ENCODE measurements around the gene DIAPH2. TPM values are rescaled to one million over a fixed set of nuclear protein-coding genes. Genes with fewer than 3 reads are reported as not detected.

Gene DIAPH2
- total RNA-seq, 2 donors from 2014 or later, result 21.5 to 51.8 TPM

DNA sequence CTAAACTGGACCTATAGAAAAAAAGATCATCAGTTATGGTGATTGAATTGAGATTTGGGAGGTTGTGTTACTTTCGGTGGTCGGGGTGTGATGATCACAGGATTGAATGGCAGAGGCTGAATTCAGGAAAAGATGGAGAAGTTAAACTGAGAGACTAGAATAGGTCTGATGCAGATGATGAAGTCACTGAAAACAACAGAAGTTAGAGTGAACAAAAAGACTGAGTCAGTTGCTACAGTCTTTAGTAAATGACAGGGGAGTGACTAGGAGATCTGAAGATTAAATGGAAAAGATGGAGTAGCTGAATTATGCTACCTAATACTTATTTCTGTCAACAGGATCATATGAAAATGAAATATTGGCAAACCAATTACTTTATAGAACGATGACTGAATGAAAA lies 362.2 kb downstream of the DIAPH2 start:
- H3K9ac ChIP-seq (ENCODE audit: extremely low read depth, low read length, poor library complexity, severe bottlenecking), result no peak overlapping the region
- no peak overlapping the region for H3K27ac ChIP-seq (ENCODE audit: low read depth, low read length)
- H3K27me3 ChIP-seq (ENCODE audit: control insufficient read depth, insufficient read depth, low read length, poor library complexity, severe bottlenecking), result no peaks in the 10 kb centered on the region
- Mint-ChIP-seq H3K36me3 (ENCODE audit: low read depth) (no peaks in the 10 kb centered on the region), H3K27me3 (ENCODE audit: insufficient read depth) (no peaks in the 10 kb centered on the region), H3K27ac (no peak overlapping the region), H3K9me3 (no peaks in the 10 kb centered on the region), H3K4me1 (peaks cover 5% of the 10 kb centered on the region), H3K4me3 (no peak overlapping the region)
- 93% methylated on average over 3 of the region's 3 CpGs; no CpG with 5 or more reads in 1 of the 2 experiments for WGBS, 2 experiments (ENCODE audit: insufficient coverage in 1 of 2, insufficient read length in 1 of 2)
- H3K4me1 ChIP-seq (ENCODE audit: control insufficient read depth, insufficient read depth, low read length), result no peaks in the 10 kb centered on the region
- no peaks in the 10 kb centered on the region for H3K9me3 ChIP-seq (ENCODE audit: control insufficient read depth, low read length)
- H3K36me3 ChIP-seq (ENCODE audit: control insufficient read depth, insufficient read depth, low read length), result no peaks in the 10 kb centered on the region
- H3K4me3 ChIP-seq (ENCODE audit: low read length), result no peak overlapping the region
- TF ChIP-seq, protein P1, sequence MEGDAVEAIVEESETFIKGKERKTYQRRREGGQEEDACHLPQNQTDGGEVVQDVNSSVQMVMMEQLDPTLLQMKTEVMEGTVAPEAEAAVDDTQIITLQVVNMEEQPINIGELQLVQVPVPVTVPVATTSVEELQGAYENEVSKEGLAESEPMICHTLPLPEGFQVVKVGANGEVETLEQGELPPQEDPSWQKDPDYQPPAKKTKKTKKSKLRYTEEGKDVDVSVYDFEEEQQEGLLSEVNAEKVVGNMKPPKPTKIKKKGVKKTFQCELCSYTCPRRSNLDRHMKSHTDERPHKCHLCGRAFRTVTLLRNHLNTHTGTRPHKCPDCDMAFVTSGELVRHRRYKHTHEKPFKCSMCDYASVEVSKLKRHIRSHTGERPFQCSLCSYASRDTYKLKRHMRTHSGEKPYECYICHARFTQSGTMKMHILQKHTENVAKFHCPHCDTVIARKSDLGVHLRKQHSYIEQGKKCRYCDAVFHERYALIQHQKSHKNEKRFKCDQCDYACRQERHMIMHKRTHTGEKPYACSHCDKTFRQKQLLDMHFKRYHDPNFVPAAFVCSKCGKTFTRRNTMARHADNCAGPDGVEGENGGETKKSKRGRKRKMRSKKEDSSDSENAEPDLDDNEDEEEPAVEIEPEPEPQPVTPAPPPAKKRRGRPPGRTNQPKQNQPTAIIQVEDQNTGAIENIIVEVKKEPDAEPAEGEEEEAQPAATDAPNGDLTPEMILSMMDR (conservative IDR thresholded peaks at IDR 0.05), result no peak
- DNase-seq, result no peak

DNA sequence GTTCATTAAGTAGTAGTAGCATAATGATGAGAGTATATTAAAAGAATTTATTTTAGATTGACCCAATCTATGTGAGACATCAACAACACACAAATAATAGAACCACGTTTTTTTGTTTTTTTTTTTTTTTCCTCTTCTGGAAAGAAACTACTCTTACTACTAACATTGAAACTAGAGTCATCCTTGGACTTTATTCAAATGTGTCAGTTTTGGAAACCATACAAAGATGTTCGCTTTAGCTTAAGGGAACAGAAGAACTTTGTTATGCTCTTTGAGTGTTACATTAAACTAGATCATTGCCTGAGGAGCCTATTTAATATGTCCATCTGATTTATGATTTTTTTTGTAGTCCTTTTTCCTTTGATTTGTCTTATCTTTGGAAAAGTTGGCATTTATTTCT lies 365.8 kb downstream of the DIAPH2 start:
- no peaks in the 10 kb centered on the region for H3K4me1 Mint-ChIP-seq
- Histone ChIP-seq H3K9ac (ENCODE audit: extremely low read depth, low read length, poor library complexity, severe bottlenecking) (no peak overlapping the region), H3K27ac (ENCODE audit: low read depth, low read length) (no peak overlapping the region), H3K9me3 (ENCODE audit: control insufficient read depth, low read length) (no peaks in the 10 kb centered on the region), H3K36me3 (ENCODE audit: control insufficient read depth, insufficient read depth, low read length) (no peaks in the 10 kb centered on the region), H3K27me3 (ENCODE audit: control insufficient read depth, insufficient read depth, low read length, poor library complexity, severe bottlenecking) (no peaks in the 10 kb centered on the region), H3K4me3 (ENCODE audit: low read length) (no peak overlapping the region), H3K4me1 (ENCODE audit: control insufficient read depth, insufficient read depth, low read length) (no peaks in the 10 kb centered on the region)
- DNase-seq, result no peak
- H3K27me3 Mint-ChIP-seq (ENCODE audit: insufficient read depth), result no peaks in the 10 kb centered on the region
- TF ChIP-seq, protein P1 (conservative IDR thresholded peaks at IDR 0.05), result no peak
- 96% methylated on average over 2 of the region's 2 CpGs; no CpG with 5 or more reads in 1 of the 2 experiments for WGBS, 2 experiments (ENCODE audit: insufficient coverage in 1 of 2, insufficient read length in 1 of 2)
- no peaks in the 10 kb centered on the region for H3K36me3 Mint-ChIP-seq (ENCODE audit: low read depth)
- H3K4me3 Mint-ChIP-seq, result no peak overlapping the region
- no peak overlapping the region for H3K27ac Mint-ChIP-seq
- H3K9me3 Mint-ChIP-seq, result no peaks in the 10 kb centered on the region

DNA sequence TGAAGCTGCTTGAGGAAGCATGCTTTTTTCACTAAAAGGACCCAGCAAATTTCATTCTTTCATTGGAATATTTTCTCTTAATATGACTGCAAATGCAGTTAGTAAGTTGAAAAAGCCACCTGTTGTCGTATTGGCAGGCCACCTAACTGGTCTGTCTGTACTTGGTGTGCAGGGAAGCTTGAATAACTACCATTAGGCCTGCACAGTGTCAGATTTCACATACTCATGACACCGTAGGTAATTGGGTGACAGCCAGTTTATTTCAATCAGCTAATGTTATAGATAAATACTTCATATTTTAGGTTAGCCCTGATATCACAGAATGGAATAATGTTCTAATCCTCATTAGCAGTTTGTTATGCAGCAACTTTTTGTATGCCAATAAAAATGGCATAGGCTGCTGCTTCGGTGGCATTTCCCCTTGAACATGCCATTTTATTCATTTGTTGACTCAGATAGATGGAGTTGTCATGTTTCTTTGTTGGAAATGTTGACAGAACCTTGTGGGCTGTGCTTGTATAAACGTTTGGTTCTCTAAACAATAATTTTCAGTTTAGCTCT lies 372.8 kb downstream of the DIAPH2 start:
- no peaks in the 10 kb centered on the region for H3K27me3 Mint-ChIP-seq (ENCODE audit: insufficient read depth)
- Histone ChIP-seq H3K4me1 (ENCODE audit: control insufficient read depth, insufficient read depth, low read length) (no peaks in the 10 kb centered on the region), H3K9ac (ENCODE audit: extremely low read depth, low read length, poor library complexity, severe bottlenecking) (no peak overlapping the region), H3K9me3 (ENCODE audit: control insufficient read depth, low read length) (no peaks in the 10 kb centered on the region), H3K27me3 (ENCODE audit: control insufficient read depth, insufficient read depth, low read length, poor library complexity, severe bottlenecking) (no peaks in the 10 kb centered on the region), H3K27ac (ENCODE audit: low read depth, low read length) (no peak overlapping the region), H3K4me3 (ENCODE audit: low read length) (no peak overlapping the region), H3K36me3 (ENCODE audit: control insufficient read depth, insufficient read depth, low read length) (no peaks in the 10 kb centered on the region)
- peaks cover 14% of the 10 kb centered on the region for H3K4me1 Mint-ChIP-seq
- 94% methylated on average over 2 of the region's 4 CpGs; no CpG with 5 or more reads in 1 of the 2 experiments for WGBS, 2 experiments (ENCODE audit: insufficient coverage in 1 of 2, insufficient read length in 1 of 2)
- H3K27ac Mint-ChIP-seq, result no peak overlapping the region
- DNase-seq, result no peak
- TF ChIP-seq, protein P1 (conservative IDR thresholded peaks at IDR 0.05), result no peak
- no peak overlapping the region for H3K4me3 Mint-ChIP-seq
- no peaks in the 10 kb centered on the region for H3K36me3 Mint-ChIP-seq (ENCODE audit: low read depth)
- no peaks in the 10 kb centered on the region for H3K9me3 Mint-ChIP-seq
